GM12878 (cell line): ENCODE data around the gene KIAA0930.

ENCODE experiments used
- ATF2 ChIP-seq: IDR thresholded peaks from 2 replicates; pipeline ENCODE4 v1.6.1; 2012; ENCODE audit warnings: low read length, inconsistent platforms
- CHD4 ChIP-seq: fragments of 200-600 bp; sonication (generic); IDR thresholded peaks from 2 replicates; pipeline ENCODE4 v1.6.1; 2016; ENCODE audit warnings: mild to moderate bottlenecking
- E4F1 ChIP-seq: fragments of 450-650 bp; IDR thresholded peaks from 2 replicates; pipeline ENCODE4 v1.6.1; 2018; ENCODE audit warnings: borderline replicate concordance, mild to moderate bottlenecking; ENCODE audit not compliant: partially characterized antibody
- HDAC2 ChIP-seq: fragments of 200-600 bp; sonication (generic); IDR thresholded peaks from 2 replicates; pipeline ENCODE4 v1.6.1; 2017
- JUNB ChIP-seq: IDR thresholded peaks from 2 replicates; pipeline ENCODE4 v1.6.1; 2016; ENCODE audit warnings: antibody characterized with exemption, mild to moderate bottlenecking
- NFXL1 ChIP-seq: fragments of 450-650 bp; IDR thresholded peaks from 2 replicates; pipeline ENCODE4 v1.6.1; 2017; ENCODE audit warnings: antibody characterized with exemption, mild to moderate bottlenecking, borderline replicate concordance
- NFYB ChIP-seq: IDR thresholded peaks from 2 replicates; pipeline ENCODE4 v1.6.1; 2011; ENCODE audit warnings: low read depth, mild to moderate bottlenecking, low read length, improper control_type of control experiment, moderate library complexity; ENCODE audit not compliant: insufficient read depth
- RAD51 ChIP-seq: fragments of 450-650 bp; IDR thresholded peaks from 2 replicates; pipeline ENCODE4 v1.6.1; 2016; ENCODE audit warnings: moderate library complexity, mild to moderate bottlenecking, inconsistent platforms
- RBBP5 ChIP-seq: fragments of 200-600 bp; sonication (generic); conservative IDR thresholded peaks from 2 replicates; pipeline ENCODE4 v1.6.1; 2016
- SP1 ChIP-seq: IDR thresholded peaks from one replicate; pipeline ENCODE4 v1.6.1; 2011; ENCODE audit warnings: low read depth, low read length
- USF2 ChIP-seq: IDR thresholded peaks from 2 replicates; pipeline ENCODE4 v1.6.1; 2011; ENCODE audit warnings: low read depth, low read length, improper control_type of control experiment, borderline replicate concordance
- ZBED1 ChIP-seq: IDR thresholded peaks from 2 replicates; pipeline ENCODE4 v1.6.1; 2016; ENCODE audit warnings: borderline replicate concordance
- TF ChIP-seq, protein P1 (sequence below), 3 experiments: IDR thresholded peaks in 2 of 3; conservative IDR thresholded peaks in 1 of 3; 2 replicates each; pipeline ENCODE4 v1.5.1; 2011; ENCODE audit warnings: low read depth in 3 of 3, low read length in 3 of 3, mild to moderate bottlenecking in 3 of 3, control low read depth in 2 of 3, moderate library complexity in 2 of 3, inconsistent platforms in 1 of 3, mixed read lengths in 1 of 3; ENCODE audit not compliant: control insufficient read depth in 2 of 3, insufficient read depth in 1 of 3; ENCODE audit errors: extremely low read depth in 1 of 3
- TF ChIP-seq, protein P2 (sequence below): fragments of 450-650 bp; formaldehyde crosslinking; IDR thresholded peaks from 2 replicates; pipeline ENCODE4 v1.4.0; 2022; ENCODE audit warnings: mild to moderate bottlenecking, moderate library complexity

GRCh38 chr22:45185718-45186514 is 54.8 kb downstream of the KIAA0930 start:
- no peak for TF ChIP-seq ZBED1
- TF ChIP-seq CHD4: no peak
- TF ChIP-seq, protein P1, sequence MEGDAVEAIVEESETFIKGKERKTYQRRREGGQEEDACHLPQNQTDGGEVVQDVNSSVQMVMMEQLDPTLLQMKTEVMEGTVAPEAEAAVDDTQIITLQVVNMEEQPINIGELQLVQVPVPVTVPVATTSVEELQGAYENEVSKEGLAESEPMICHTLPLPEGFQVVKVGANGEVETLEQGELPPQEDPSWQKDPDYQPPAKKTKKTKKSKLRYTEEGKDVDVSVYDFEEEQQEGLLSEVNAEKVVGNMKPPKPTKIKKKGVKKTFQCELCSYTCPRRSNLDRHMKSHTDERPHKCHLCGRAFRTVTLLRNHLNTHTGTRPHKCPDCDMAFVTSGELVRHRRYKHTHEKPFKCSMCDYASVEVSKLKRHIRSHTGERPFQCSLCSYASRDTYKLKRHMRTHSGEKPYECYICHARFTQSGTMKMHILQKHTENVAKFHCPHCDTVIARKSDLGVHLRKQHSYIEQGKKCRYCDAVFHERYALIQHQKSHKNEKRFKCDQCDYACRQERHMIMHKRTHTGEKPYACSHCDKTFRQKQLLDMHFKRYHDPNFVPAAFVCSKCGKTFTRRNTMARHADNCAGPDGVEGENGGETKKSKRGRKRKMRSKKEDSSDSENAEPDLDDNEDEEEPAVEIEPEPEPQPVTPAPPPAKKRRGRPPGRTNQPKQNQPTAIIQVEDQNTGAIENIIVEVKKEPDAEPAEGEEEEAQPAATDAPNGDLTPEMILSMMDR (IDR thresholded peaks at IDR 0.05 in 2 of 3, conservative IDR thresholded peaks at IDR 0.05 in 1 of 3; ENCODE audit: control insufficient read depth in 2 of 3, extremely low read depth in 1 of 3, insufficient read depth in 1 of 3, low read depth in 3 of 3, low read length in 3 of 3): no peak
- no peak for TF ChIP-seq E4F1
- no peak for TF ChIP-seq USF2
- TF ChIP-seq SP1: no peak
- no peak for TF ChIP-seq ATF2
- TF ChIP-seq JUNB: no peak
- TF ChIP-seq RBBP5: no peak
- no peak for TF ChIP-seq HDAC2
- TF ChIP-seq NFXL1: no peak
- TF ChIP-seq RAD51: no peak
- TF ChIP-seq, protein P2, sequence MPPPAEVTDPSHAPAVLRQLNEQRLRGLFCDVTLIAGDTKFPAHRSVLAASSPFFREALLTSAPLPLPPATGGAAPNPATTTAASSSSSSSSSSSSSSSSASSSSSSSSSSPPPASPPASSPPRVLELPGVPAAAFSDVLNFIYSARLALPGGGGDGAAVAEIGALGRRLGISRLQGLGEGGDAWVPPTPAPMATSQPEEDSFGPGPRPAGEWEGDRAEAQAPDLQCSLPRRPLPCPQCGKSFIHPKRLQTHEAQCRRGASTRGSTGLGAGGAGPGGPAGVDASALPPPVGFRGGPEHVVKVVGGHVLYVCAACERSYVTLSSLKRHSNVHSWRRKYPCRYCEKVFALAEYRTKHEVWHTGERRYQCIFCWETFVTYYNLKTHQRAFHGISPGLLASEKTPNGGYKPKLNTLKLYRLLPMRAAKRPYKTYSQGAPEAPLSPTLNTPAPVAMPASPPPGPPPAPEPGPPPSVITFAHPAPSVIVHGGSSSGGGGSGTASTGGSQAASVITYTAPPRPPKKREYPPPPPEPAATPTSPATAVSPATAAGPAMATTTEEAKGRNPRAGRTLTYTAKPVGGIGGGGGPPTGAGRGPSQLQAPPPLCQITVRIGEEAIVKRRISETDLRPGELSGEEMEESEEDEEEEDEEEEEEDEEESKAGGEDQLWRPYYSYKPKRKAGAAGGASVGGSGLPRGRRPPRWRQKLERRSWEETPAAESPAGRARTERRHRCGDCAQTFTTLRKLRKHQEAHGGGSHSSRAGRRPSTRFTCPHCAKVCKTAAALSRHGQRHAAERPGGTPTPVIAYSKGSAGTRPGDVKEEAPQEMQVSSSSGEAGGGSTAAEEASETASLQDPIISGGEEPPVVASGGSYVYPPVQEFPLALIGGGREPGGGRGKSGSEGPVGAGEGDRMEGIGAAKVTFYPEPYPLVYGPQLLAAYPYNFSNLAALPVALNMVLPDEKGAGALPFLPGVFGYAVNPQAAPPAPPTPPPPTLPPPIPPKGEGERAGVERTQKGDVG (CRISPR knock-in tag): no peak
- no peak for TF ChIP-seq NFYB
